Stimulated activated CD4-positive, alpha-beta T cell treated with anti-CD3 and anti-CD28 coated beads, Interleukin-4, amount 100 ng/mL, for 1 hour (primary cell): ENCODE results near the gene COG6.

ENCODE experiments used
- DNase-seq: peaks from one replicate; pipeline ENCODE4 v3.0.0-alpha.2; 2020

COG6 gene

GRCh38 chr13:39682788-39683187 lies 27.3 kb downstream of the COG6 start:
- no peak for DNase-seq

- no peak for DNase-seq
Measured at GRCh38 chr13:39684531-39685137, 29.2 kb downstream of the COG6 start.

GRCh38 chr13:39685652-39686051 lies 30.2 kb downstream of the COG6 start:
- no peak for DNase-seq

- no peak for DNase-seq
Measured at GRCh38 chr13:39688278-39688677, 32.8 kb downstream of the COG6 start.

GRCh38 chr13:39688699-39689405 lies 33.4 kb downstream of the COG6 start:
- no peak for DNase-seq

GRCh38 chr13:39692660-39693438 lies 37.4 kb downstream of the COG6 start:
- no peak for DNase-seq

GRCh38 chr13:39699274-39699673 lies 43.8 kb downstream of the COG6 start:
- DNase-seq, result no peak

GRCh38 chr13:39712626-39713025 lies 57.2 kb downstream of the COG6 start:
- no peak for DNase-seq

GRCh38 chr13:39729156-39729555 lies 73.7 kb downstream of the COG6 start:
- DNase-seq, result no peak

GRCh38 chr13:39734952-39735351 lies 79.5 kb downstream of the COG6 start:
- DNase-seq, result no peak

- DNase-seq, result no peak
Measured at GRCh38 chr13:39737047-39737446, 81.6 kb downstream of the COG6 start.

- DNase-seq, result no peak
Measured at GRCh38 chr13:39740761-39741160, 85.3 kb downstream of the COG6 start.

- DNase-seq, result no peak
Measured at GRCh38 chr13:39748961-39749360, 93.5 kb downstream of the COG6 start.

GRCh38 chr13:39749528-39749927 lies 94.1 kb downstream of the COG6 start:
- no peak for DNase-seq

- no peak for DNase-seq
Measured at GRCh38 chr13:39751805-39752204, 96.3 kb downstream of the COG6 start.

- no peak for DNase-seq
Measured at GRCh38 chr13:39760521-39760920, 105.1 kb downstream of the COG6 start.

- peak; percentile 31 for DNase-seq
Measured at GRCh38 chr13:39765801-39766463, 110.5 kb downstream of the COG6 start.

- no peak for DNase-seq
Measured at GRCh38 chr13:39766464-39767158, 111.1 kb downstream of the COG6 start.

GRCh38 chr13:39767791-39768517 lies 112.5 kb downstream of the COG6 start:
- DNase-seq, result no peak

- no peak for DNase-seq
Measured at GRCh38 chr13:39768962-39769361, 113.5 kb downstream of the COG6 start.

GRCh38 chr13:39770221-39771090 lies 115.0 kb downstream of the COG6 start:
- no peak for DNase-seq
